Kidney epithelial cell (primary cell): ENCODE results near the gene ARHGAP12. TPM values are rescaled to one million over a fixed set of nuclear protein-coding genes. Genes with fewer than 3 reads are reported as not detected.

Source experiments
- DNase-seq: peaks from one replicate; pipeline ENCODE4 v3.0.0-alpha.2; 2010; ENCODE audit warnings: low read depth
- H3K27me3 ChIP-seq: 2 replicates; pipeline ENCODE4 v1.6.0; 2011; ENCODE audit warnings: low read length; ENCODE audit not compliant: control insufficient read depth, insufficient read depth
- H3K36me3 ChIP-seq: 2 replicates; pipeline ENCODE4 v1.5.1; 2011; ENCODE audit warnings: low read length; ENCODE audit not compliant: control insufficient read depth, insufficient read depth
- H3K4me3 ChIP-seq: 2 replicates; pipeline ENCODE4 v1.5.1; 2011; ENCODE audit warnings: low read depth, mild to moderate bottlenecking, control low read depth, low read length
- CTCF ChIP-seq: IDR thresholded peaks from 2 replicates; pipeline ENCODE4 v1.5.1; 2011; ENCODE audit warnings: mild to moderate bottlenecking, moderate library complexity, low read length, control low read depth, inconsistent platforms; ENCODE audit not compliant: insufficient read depth, poor library complexity, severe bottlenecking
- total RNA-seq: library from RNA; depleted of rRNA; stranded (reverse); fragments of >200 nt; gene quantifications from 2 replicates; pipeline ENCODE4 v1.2.3, GENCODE V29; 2015

The ARHGAP12 gene
- total RNA-seq, 1 donor from 2014 or later: 38.7 TPM

DNA sequence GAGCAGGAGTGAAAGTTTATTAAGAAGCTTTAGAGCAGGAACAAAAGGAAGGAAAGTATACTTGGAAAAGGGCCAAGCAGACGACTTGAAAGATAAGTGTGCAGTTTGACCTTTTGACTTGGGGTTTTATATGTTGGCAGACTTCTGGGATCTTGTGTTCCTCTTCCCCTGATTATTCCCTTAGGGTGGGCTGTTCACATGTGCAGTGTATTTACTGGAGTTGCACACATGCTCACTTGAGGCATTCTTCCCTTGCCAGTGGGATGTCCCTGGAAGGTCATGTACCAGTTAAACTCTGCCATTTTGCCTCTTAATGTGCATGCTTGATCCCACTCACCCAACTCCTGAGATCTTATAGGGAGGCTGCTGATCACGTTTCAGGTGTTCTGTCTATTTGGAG lies 23.4 kb upstream of the ARHGAP12 start:
- no peak for TF ChIP-seq CTCF
- H3K4me3 ChIP-seq: no peak overlapping the region
- no peaks in the 10 kb centered on the region for H3K36me3 ChIP-seq
- no peak for DNase-seq
- no peaks in the 10 kb centered on the region for H3K27me3 ChIP-seq

GRCh38 chr10:31949266-31949665 lies 20.6 kb upstream of the ARHGAP12 start:
- TF ChIP-seq CTCF: no peak
- no peak for DNase-seq

GRCh38 chr10:31948021-31948420 lies 19.4 kb upstream of the ARHGAP12 start:
- H3K4me3 ChIP-seq: no peak overlapping the region
- no peak for DNase-seq
- H3K27me3 ChIP-seq: no peaks in the 10 kb centered on the region
- no peaks in the 10 kb centered on the region for H3K36me3 ChIP-seq
- no peak for TF ChIP-seq CTCF

More at GRCh38 chr10:31949266-31949665, 20.6 kb upstream of the ARHGAP12 start:
- Histone ChIP-seq H3K27me3 (no peaks in the 10 kb centered on the region), H3K4me3 (no peak overlapping the region), H3K36me3 (no peaks in the 10 kb centered on the region)

DNA sequence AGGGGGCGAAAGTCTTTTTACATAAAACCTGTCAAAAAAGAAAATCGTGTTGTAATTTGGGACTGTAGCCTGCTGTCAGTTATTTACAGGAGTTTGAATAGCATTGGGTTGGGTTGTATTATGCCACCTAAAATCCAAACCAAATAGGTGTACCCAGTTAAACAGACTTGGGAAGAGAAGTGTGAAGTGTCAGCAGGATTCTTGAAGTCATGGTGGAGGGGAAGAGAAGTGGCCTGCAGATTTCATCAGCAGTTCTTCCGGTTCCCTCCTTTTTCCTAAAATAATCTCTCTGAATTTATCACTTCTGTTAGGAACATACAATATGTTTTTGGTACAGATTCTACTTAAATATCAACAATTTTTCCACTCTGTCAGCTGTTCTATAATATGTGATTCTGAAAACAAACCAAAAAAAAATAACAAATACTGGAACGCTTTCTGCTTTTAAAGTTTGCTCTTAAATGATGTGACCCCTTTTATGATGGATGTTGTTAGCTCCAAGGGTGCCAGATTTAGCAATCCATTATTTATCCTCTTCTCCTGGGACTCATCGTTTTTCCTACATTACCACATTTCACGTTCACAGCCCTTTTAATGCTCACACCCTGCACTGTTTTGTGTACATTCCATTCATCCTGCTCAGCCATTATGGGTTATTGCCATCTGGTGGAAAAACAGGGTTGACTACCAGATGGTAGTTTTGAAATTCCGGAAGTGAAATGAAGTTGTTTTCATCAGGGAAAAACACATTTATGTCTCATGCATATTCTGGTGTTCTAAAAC lies 18.7 kb upstream of the ARHGAP12 start:
- peak; percentile 49 for DNase-seq
- Histone ChIP-seq H3K4me3 (no peak overlapping the region), H3K27me3 (no peaks in the 10 kb centered on the region), H3K36me3 (no peaks in the 10 kb centered on the region)
- peak; percentile 54 for TF ChIP-seq CTCF

DNA sequence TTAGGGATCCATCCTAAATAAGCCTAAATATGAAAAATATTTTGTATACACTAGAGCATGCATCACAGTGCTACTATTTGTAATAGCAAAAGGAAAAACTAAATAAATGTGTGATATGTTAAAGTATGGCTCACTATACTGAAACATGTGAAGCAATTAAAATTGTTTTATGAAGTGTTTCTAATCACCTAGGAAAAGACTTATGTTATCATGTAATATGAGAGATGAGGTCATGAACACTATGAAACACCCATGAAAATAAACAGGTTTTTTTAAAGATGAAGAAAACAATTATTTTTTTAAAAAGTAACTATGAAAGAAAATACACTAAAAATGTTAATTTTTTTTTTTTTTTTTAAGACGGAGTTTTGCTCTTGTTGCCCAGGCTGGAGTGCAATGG lies 16.8 kb upstream of the ARHGAP12 start:
- DNase-seq: no peak

More for the DNA sequence above, 16.8 kb upstream of the ARHGAP12 start:
- H3K27me3 ChIP-seq: no peaks in the 10 kb centered on the region
- H3K36me3 ChIP-seq: no peaks in the 10 kb centered on the region
- no peak overlapping the region for H3K4me3 ChIP-seq
- TF ChIP-seq CTCF: no peak
